B cell (primary cell): Measurements from ENCODE around the gene SNAP47. TPM values are rescaled to one million over a fixed set of nuclear protein-coding genes. Genes with fewer than 3 reads are reported as not detected.

Experiments
- ATAC-seq: fragments of 200-7000 bp; cut with Tn5 transposase; one replicate; pipeline ENCODE4 v1.10.0; 2021; ENCODE audit warnings: low read depth, mild to moderate bottlenecking, moderate number of reproducible peaks, moderate library complexity
- CTCF ChIA-PET: fragments of 350-600 bp; sonication (Branson Sonifier 250); formaldehyde crosslinking; loops from one replicate; lab custom pipeline; 2021; ENCODE audit warnings: antibody characterized with exemption, inconsistent platforms; lab: Charles Lee
- POLR2A ChIA-PET: fragments of 350-600 bp; sonication (Branson Sonifier 250); formaldehyde crosslinking; loops from one replicate; lab custom pipeline; 2021; ENCODE audit warnings: antibody characterized with exemption; lab: Charles Lee
- DNase-seq: peaks from one replicate; pipeline ENCODE4 v3.0.0; 2013
- H2AFZ ChIP-seq: 2 replicates; pipeline ENCODE4 v1.6.1; 2012; ENCODE audit warnings: mild to moderate bottlenecking, low read depth, low read length; ENCODE audit not compliant: insufficient read depth, poor library complexity, severe bottlenecking
- H3K27ac ChIP-seq, 2 donors: 1 replicate in 1 of 2; 2 replicates in 1 of 2; pipeline ENCODE4 v1.5.1; 2012 to 2013; ENCODE audit warnings: low read length in 2 of 2, mild to moderate bottlenecking in 2 of 2, moderate library complexity in 1 of 2
- H3K27me3 ChIP-seq, 4 experiments: fragments of 200-600 bp in 1 of 4; sonication (generic) in 1 of 4; replicated peaks in 1 of 4; 1 replicate in 2 of 4; 2 replicates in 2 of 4; pipeline versions ENCODE4 v1.6.1 to v1.7.0; 2013 to 2016; ENCODE audit warnings: low read length in 3 of 4, mild to moderate bottlenecking in 2 of 4, mixed read lengths in 1 of 4, moderate library complexity in 1 of 4; ENCODE audit not compliant: insufficient read depth in 4 of 4, control insufficient read depth in 3 of 4; ENCODE audit errors: control extremely low read depth in 1 of 4
- H3K36me3 ChIP-seq, 2 experiments: replicated peaks in 1 of 2; 1 replicate in 1 of 2; 2 replicates in 1 of 2; pipeline versions ENCODE4 v1.6.1 to v1.7.1; 2013; ENCODE audit warnings: low read length in 1 of 2; ENCODE audit not compliant: insufficient read depth in 2 of 2, control insufficient read depth in 1 of 2; ENCODE audit errors: control extremely low read depth in 1 of 2, extremely low read depth in 1 of 2
- H3K4me1 ChIP-seq, 2 donors: fragments of 200-600 bp in 1 of 2; sonication (generic) in 1 of 2; 1 replicate in 1 of 2; 2 replicates in 1 of 2; pipeline versions ENCODE4 v1.5.1 to v1.6.1; 2013 to 2017; ENCODE audit warnings: low read length in 2 of 2; ENCODE audit not compliant: control insufficient read depth in 2 of 2, insufficient read depth in 2 of 2
- H3K4me2 ChIP-seq: replicated peaks from 2 replicates; pipeline ENCODE3; 2012; ENCODE audit warnings: mild to moderate bottlenecking, low read depth, low read length; ENCODE audit not compliant: poor library complexity, severe bottlenecking
- H3K4me3 ChIP-seq, 5 experiments: fragments of 200-600 bp in 1 of 5; sonication (generic) in 1 of 5; 1 replicate in 3 of 5; 2 replicates in 2 of 5; pipeline versions ENCODE4 v1.5.1 to v1.7.0; 2011 to 2016; ENCODE audit warnings: low read length in 4 of 5, mild to moderate bottlenecking in 4 of 5, low read depth in 2 of 5, control low read depth in 1 of 5, moderate library complexity in 1 of 5; ENCODE audit not compliant: insufficient read depth in 1 of 5; ENCODE audit errors: control extremely low read depth in 1 of 5, extremely low read depth in 1 of 5
- H3K79me2 ChIP-seq: fragments of 200-600 bp; sonication (generic); one replicate; pipeline ENCODE4 v1.6.0; 2016; ENCODE audit warnings: low read length; ENCODE audit not compliant: control insufficient read depth, insufficient read depth
- H3K9ac ChIP-seq: fragments of 200-600 bp; sonication (generic); 2 replicates; pipeline ENCODE4 v1.6.1; 2017; ENCODE audit warnings: mild to moderate bottlenecking, low read length, moderate library complexity
- H3K9me3 ChIP-seq, 3 donors: one replicate each; pipeline versions ENCODE4 v1.6.1 to v1.7.1; 2013; ENCODE audit warnings: low read length in 2 of 3; ENCODE audit not compliant: control insufficient read depth in 2 of 3, insufficient read depth in 1 of 3; ENCODE audit errors: control extremely low read depth in 1 of 3
- H4K20me1 ChIP-seq: 2 replicates; pipeline ENCODE4 v1.6.0; 2012; ENCODE audit warnings: mild to moderate bottlenecking, low read length; ENCODE audit not compliant: insufficient read depth, control insufficient read depth, poor library complexity, severe bottlenecking
- H3K27ac Mint-ChIP-seq: one replicate; pipeline ENCODE4 v1.8.0; 2021; ENCODE audit warnings: mixed read lengths
- H3K27me3 Mint-ChIP-seq: one replicate; pipeline ENCODE4 v1.8.0; 2021; ENCODE audit warnings: mixed read lengths
- H3K4me1 Mint-ChIP-seq: one replicate; pipeline ENCODE4 v1.8.0; 2021; ENCODE audit warnings: mixed read lengths
- H3K4me3 Mint-ChIP-seq: one replicate; pipeline ENCODE4 v1.8.0; 2021; ENCODE audit warnings: mixed read lengths
- H3K9me3 Mint-ChIP-seq: one replicate; pipeline ENCODE4 v1.8.0; 2022; ENCODE audit warnings: mixed read lengths; ENCODE audit not compliant: insufficient read depth
- EZH2 ChIP-seq: IDR thresholded peaks from 2 replicates; pipeline ENCODE4 v1.6.1; 2012; ENCODE audit warnings: borderline replicate concordance, low read depth, mild to moderate bottlenecking, moderate library complexity, low read length; ENCODE audit not compliant: insufficient read depth, poor library complexity, severe bottlenecking
- WGBS: methylation state at CpG from one replicate; pipeline ENCODE4 v1.1.5; 2013; ENCODE audit warnings: missing lambda C conversion rate; ENCODE audit not compliant: insufficient coverage; 5-methylcytosine and 5-hydroxymethylcytosine counted together
- intact Hi-C: fragments of 100-400 bp; cut with micrococcal nuclease; formaldehyde crosslinking; loops from one replicate; pipeline ENCODE4 v1.10.0; 2022
- polyA plus RNA-seq: library from polyadenylated mRNA; depleted of rRNA; stranded (reverse); fragments of >200 nt; gene quantifications from 2 replicates; pipeline ENCODE4 v1.2.3, GENCODE V29; 2012
- total RNA-seq, 2 donors: library from RNA; stranded (reverse); fragments of 120-200 nt in 1 of 2; gene quantifications; 1 replicate in 1 of 2; 2 replicates in 1 of 2; pipeline versions ENCODE4 v1.2.3 to v1.2.4, GENCODE V29; 2013 to 2022
- TF ChIP-seq, protein P1 (sequence below): fragments of 200-600 bp; IDR thresholded peaks from one replicate; pipeline ENCODE4 v1.8.0; 2022; ENCODE audit warnings: antibody characterized with exemption, mild to moderate bottlenecking

SNAP47 gene
- total and polyA plus RNA-seq, 2 donors (not counting 1 experiment from before 2014, with no cell fraction given) = 25.6 to 34.9 TPM

DNA sequence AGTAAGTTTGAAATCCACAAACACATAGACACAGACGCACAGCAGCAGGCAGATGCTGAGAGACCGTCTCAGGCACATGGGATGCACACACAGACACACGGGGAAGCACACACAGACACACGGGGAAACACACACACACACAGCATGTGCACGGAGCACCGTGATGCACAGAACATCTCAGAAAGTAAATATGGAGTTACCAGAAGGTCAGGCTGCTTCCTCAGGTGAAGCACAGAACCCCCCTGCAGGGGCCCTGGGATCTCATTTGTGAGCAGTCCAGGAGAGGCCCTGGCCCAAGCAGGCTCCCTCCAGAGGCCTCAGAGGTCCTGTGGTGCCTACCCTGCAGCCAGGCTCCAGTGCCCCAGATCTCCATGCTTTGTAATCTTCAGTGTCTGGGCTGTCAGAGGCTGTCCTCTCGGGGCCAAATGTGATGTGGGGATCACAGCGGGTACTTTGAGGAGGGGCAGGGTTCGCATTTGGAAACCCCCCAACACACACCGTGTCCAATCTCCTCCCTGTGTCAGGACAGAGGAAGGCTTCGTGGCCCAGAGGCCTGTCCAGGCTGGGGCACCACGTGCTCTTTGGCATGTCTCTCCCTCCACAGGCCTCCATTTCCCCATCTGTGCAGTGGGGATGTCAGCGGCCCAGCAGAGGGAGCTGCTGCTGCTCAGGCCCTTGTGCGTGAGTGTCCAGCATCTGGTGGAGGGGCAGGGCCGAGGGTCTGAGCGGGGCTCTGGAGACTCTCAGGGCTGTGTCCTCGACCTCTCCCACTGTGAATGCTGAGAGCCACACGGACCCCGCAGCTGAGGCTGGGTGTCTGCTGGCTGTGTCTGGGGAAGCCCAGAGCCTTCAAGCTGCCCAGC, 57.2 kb downstream of the SNAP47 start:
- peak; percentile 7 for DNase-seq
- no peak overlapping the region for H3K4me3 ChIP-seq
- TF ChIP-seq EZH2 = no peak
- TF ChIP-seq, protein P1, sequence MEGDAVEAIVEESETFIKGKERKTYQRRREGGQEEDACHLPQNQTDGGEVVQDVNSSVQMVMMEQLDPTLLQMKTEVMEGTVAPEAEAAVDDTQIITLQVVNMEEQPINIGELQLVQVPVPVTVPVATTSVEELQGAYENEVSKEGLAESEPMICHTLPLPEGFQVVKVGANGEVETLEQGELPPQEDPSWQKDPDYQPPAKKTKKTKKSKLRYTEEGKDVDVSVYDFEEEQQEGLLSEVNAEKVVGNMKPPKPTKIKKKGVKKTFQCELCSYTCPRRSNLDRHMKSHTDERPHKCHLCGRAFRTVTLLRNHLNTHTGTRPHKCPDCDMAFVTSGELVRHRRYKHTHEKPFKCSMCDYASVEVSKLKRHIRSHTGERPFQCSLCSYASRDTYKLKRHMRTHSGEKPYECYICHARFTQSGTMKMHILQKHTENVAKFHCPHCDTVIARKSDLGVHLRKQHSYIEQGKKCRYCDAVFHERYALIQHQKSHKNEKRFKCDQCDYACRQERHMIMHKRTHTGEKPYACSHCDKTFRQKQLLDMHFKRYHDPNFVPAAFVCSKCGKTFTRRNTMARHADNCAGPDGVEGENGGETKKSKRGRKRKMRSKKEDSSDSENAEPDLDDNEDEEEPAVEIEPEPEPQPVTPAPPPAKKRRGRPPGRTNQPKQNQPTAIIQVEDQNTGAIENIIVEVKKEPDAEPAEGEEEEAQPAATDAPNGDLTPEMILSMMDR = no peak
- H4K20me1 ChIP-seq = no peaks in the 10 kb centered on the region
- H3K27ac Mint-ChIP-seq = no peak overlapping the region
- no peak overlapping the region for H3K9ac ChIP-seq
- H3K9me3 Mint-ChIP-seq = no peaks in the 10 kb centered on the region
- H3K27me3 ChIP-seq = peaks cover 0 to 4% (median 0%) of the 10 kb centered on the region in 4 experiments
- CTCF ChIA-PET = no interaction called here
- no peak overlapping the region for H3K27ac ChIP-seq
- intact Hi-C loops = no loop called here
- POLR2A ChIA-PET = no interaction called here
- H3K36me3 ChIP-seq = no peaks in the 10 kb centered on the region
- H3K4me3 Mint-ChIP-seq = no peak overlapping the region
- peaks cover under 1% of the 10 kb centered on the region for H3K4me1 Mint-ChIP-seq
- peaks cover 5% of the 10 kb centered on the region for H3K27me3 Mint-ChIP-seq
- no peaks in the 10 kb centered on the region for H3K9me3 ChIP-seq
- no peak overlapping the region for H3K4me2 ChIP-seq
- WGBS = 93% methylated on average over 17 of the region's 19 CpGs
- peaks cover 5 to 11% of the 10 kb centered on the region in 2 donors for H3K4me1 ChIP-seq
- no peak for ATAC-seq
- no peaks in the 10 kb centered on the region for H3K79me2 ChIP-seq
- H2AFZ ChIP-seq = no peak overlapping the region
